GM19351 (cell line): ENCODE data around the gene MTARC2.

Experiments
- ATAC-seq: cut with Tn5 transposase; IDR thresholded peaks from one replicate; pipeline ENCODE4 v1.9.1; 2021; ENCODE audit warnings: mild to moderate bottlenecking, moderate library complexity; ENCODE audit not compliant: unreplicated experiment

The MTARC2 gene

GRCh38 chr1:220767312-220768125, 19.4 kb downstream of the MTARC2 start:
- no peak for ATAC-seq

DNA sequence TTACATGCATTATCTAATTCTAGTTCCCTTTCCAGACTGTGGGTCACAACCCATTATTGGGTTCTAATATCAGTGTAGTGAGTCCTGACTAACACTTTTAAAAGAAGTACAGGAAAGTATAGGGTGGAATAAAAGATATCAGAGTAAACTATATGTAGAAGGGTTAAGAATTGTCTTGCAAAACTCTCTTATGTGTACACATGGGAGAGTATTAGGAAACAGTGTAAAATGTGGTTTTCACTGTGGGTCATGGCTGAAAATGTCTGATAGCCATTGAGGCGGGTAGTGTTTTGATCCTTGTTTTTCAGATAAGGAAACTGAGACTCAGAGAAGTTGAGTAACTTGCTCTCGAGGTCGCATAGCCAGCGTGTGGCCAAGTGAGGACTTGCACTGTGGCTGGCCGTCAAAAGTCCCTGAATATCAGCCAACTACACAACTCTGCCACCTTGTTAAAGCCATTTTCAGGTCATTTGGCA, 20.0 kb downstream of the MTARC2 start:
- no peak for ATAC-seq

DNA sequence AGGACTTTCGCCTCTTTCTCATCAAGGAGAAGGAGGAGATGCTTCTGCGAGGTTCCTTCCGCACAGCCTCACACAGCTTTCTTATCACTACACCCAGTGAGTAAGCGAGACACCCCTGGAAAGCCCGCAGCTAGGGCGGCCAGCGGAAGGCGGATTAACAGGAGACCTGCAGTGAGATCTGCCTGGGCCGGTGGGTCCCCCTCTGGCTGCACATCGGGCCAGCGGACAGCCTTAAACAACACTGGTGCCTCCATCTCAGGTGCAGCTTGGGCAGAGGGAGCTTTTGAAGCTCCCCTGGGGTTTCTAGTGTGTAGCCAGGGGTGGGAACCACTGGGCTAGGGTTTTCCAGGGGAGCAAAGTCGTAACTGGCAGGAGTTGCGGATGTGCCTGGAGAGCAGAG, 21.1 kb downstream of the MTARC2 start:
- ATAC-seq = no peak

DNA sequence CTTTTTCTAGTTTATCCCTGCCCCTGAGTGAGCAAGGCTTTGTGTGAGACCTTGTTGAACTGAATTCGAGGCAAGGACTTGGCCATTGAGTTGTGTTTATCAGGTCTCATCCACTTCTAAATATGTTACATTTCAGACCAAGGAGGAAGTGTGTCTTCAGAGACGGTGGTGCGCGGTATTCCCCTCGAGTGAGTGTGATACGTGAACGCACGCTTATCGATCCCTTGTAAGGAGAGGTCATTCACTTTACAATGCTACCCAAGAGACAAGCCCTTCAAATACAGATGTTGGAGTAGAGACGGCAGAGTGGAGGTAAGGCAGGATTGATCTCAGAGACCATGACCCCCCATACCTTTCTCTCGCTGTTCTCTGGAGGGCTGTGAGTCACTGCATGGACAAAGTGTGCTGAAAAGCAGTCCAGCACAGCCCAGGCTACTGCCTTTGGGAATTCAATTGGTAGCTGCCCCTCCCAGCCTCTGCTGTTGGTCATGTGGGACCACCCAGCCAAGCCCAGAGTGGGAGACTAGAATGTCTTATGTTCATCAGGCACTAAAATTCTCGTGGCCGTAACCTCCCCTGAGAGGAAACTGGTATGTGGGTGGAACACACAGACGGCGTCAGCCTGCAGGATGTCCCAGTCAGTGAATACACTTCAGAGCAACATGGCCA, 22.3 kb downstream of the MTARC2 start:
- ATAC-seq = peak; percentile 81

- no peak for ATAC-seq
Measured at GRCh38 chr1:220772846-220773245, 24.7 kb downstream of the MTARC2 start.

DNA sequence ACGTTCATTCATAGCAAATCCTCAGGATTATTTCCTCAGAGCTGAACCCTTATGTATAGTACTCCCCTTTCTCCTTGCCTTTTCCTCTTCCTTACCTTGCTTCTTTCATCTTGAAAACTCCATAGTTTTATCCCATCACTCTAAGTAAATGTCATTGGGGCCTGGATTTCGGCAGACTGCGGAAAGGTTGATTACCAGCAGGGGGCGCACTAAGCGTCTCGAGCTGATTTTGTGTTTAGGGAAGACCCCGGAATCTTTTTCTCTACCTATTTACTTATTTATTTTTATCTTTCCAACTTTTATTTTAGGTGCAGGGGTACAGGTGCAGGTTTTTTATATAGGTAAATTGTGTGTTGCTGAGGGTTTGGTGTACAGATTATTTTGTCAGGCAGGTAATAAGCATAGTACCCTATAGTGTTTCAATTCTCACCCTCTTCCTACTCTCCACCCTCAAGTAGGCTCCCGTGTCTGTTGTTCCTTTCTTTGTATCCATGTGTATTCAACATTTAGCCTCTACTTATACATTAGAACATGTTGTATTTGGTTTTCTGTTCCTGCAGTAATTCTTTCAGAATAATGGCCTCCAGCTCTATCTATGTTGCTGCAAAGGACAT, 27.2 kb downstream of the MTARC2 start:
- ATAC-seq = no peak

GRCh38 chr1:220776254-220776653, 28.1 kb downstream of the MTARC2 start:
- no peak for ATAC-seq

DNA sequence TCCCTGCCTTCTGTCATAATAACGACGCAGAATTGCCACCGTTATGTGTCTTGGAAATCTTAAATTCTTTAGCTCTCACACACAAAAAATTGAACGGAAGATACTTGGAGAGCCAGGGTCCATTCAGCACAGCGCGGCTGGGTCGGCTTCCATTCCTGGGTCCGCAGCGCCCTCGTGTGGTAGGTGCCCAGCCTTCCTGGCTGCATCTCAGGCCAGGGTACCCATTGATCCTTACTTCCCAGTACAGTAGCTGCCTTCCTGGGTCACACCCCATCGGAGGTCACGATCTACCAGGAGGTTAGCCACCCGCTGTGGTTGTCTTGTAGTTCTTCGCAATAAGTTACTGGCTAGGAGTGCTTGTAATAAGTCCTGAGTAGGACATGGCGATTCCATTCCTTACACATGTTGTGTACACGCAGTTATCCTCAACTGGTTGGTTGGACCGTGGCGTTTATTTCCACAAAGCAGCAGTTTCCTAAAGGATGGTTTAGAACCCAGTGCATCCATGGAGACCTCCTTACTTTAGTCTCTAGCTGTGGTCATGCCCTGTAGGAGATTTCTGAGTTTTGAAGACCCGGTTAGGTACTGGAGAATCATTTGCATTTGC, 28.7 kb downstream of the MTARC2 start:
- peak; percentile 86 for ATAC-seq

DNA sequence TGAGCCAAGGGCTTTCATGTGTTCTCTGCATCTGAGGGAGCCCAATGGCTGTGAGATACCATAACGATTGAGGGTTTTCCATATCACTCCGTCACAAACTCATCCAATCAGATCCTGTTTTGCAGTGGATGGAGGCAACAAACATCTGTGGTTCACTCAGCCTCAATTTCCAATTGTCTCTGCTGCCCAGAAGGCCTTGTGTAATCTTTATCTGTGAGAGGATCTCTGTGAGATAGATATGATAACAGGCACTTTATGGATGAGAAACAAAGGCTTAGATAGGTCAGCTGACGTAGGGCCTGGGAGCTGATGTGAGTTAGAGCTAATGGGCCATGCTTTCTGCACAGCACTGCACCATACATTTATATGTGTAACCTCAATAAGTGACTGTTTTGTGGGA, 35.3 kb downstream of the MTARC2 start:
- no peak for ATAC-seq

DNA sequence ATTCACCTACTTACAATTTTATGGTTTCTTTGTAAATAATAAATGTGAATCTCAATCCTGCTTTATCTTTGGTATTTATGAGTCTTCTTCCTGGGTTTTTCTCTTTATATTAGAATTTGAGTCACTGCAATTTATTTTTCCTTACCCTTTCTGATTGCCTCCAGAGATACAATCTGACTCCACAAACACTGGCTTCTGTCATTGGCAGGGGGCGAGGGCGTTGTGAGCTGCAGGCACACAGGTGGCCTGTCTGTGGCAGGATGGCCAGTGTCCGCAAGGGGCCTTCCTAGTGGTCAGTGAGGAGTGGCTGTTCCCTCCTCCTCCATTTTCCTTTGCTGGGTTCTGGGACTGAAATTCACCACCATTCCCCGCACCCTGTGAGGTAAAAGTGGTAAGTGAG, 36.6 kb downstream of the MTARC2 start:
- no peak for ATAC-seq

GRCh38 chr1:220785166-220786056, 37.3 kb downstream of the MTARC2 start:
- ATAC-seq = no peak

GRCh38 chr1:220786057-220786336, 37.9 kb downstream of the MTARC2 start:
- ATAC-seq = peak; percentile 13

DNA sequence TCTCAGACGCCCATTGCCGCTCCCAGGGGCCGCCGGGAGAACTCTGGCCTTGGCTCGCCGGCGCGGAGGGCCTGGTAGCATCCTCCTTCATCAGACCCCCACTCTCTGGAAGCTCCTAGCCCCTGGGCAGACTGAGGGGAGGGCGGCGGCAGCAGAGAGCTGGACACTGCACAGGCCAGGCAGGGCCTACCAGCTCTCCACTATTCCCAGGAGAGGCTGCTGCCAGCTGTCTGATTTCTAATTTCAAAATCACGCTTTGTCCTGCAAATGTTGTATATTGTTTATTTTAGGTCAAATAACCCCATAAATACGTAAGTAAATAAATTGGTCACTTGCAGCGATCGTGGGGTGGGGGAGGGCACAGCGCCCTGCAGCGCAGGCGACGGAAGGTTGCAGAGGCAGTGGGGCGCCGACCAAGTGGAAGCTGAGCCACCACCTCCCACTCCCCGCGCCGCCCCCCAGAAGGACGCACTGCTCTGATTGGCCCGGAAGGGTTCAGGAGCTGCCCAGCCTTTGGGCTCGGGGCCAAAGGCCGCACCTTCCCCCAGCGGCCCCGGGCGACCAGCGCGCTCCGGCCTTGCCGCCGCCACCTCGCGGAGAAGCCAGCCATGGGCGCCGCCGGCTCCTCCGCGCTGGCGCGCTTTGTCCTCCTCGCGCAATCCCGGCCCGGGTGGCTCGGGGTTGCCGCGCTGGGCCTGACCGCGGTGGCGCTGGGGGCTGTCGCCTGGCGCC, 38.4 kb downstream of the MTARC2 start, which contains the start of gene MTARC1:
TSS of gene MTARC1 (plus strand) at position 577 of the 732 bp plus-strand sequence. CDS start at position 609, 32 bp downstream.
- ATAC-seq = peak; percentile 65

- peak; percentile 44 for ATAC-seq
Measured at GRCh38 chr1:220787069-220787619, 39.0 kb downstream of the MTARC2 start.

- no peak for ATAC-seq
Measured at GRCh38 chr1:220788900-220789299, 40.8 kb downstream of the MTARC2 start.

DNA sequence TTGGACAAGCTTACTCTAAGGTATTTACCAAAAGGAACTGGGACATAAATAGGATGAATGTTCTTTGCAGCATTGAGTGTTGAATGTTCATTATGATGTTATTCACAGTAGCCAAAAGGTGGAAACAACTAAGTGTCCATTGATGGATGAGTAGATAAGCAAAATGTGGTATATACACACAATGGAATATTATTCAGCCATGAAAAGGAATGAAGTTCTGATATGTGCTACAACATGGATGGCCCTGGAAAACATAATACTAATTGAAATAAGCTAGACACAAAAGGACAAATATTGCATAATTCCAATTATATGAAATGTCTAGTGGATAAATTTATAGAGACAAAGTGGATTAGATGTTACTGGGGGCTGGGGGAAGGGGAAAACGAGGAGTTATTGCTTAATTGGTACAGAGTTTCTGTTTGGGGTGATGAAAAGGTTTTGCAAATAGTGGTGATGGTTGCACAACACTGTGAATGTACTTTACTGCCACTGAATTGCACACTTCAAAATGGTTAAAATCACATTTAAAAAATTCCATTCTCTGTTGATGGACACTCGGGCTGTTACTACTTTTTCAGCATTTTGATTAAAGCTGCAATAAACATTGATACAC, 41.5 kb downstream of the MTARC2 start:
- no peak for ATAC-seq

DNA sequence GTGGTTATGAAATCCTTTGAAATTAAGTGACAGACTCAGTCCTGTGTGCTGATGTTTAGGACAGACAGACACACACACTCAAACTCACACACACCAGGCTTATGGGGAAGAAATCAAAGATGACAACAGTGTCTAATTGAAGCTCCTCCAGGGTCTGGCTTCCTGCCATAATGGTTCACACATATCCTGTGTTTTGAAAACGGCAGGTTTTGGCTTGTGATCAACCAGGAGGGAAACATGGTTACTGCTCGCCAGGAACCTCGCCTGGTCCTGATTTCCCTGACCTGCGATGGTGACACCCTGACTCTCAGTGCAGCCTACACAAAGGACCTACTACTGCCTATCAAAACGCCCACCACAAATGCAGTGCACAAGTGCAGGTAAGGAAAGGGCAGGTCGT, 43.2 kb downstream of the MTARC2 start:
- ATAC-seq = no peak

DNA sequence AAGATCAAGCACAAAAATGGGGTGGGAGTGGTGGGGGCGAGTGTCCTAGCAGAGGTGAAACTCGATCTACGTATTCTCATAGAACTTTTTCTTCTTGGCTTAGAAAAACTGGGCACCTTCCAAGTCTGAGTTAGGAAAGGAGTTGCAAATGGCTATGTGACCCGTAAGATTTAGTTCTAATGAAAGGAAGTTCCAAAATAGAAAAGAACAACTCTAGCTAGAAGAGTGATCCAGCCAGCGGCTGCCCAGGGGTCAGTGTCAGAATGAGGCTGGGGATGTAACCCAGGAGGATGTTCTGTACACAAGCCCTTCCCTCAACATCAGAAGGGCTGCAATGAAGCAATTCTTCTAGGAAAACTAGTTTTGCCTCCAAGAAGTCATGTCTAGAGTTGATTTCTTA, 43.8 kb downstream of the MTARC2 start:
- no peak for ATAC-seq

GRCh38 chr1:220796530-220796929, 48.4 kb downstream of the MTARC2 start:
- ATAC-seq = no peak
